GM23338 (cell line): Measurements from ENCODE around the gene PCP2. TPM values are rescaled to one million over a fixed set of nuclear protein-coding genes. Genes with fewer than 3 reads are reported as not detected.

Source experiments
- ATAC-seq: fragments of 200-7000 bp; cut with Tn5 transposase; 3 replicates; pipeline ENCODE4 v1.9.1; 2020
- DNase-seq: peaks from one replicate; pipeline ENCODE4 v3.0.0-alpha.2; 2015; ENCODE audit warnings: low spot score
- H2AFZ ChIP-seq: fragments of 200-600 bp; sonication (generic); 2 replicates; pipeline ENCODE4 v1.8.0; 2016; ENCODE audit warnings: antibody characterized with exemption, mild to moderate bottlenecking, moderate library complexity
- H3F3A ChIP-seq: fragments of 200-600 bp; sonication (generic); replicated peaks from 2 replicates; pipeline ENCODE4 v1.8.0; 2017; ENCODE audit warnings: antibody characterized with exemption, mixed run types, low read depth
- H3K27ac ChIP-seq: fragments of 200-600 bp; sonication (generic); 2 replicates; pipeline ENCODE4 v1.6.1; 2016; ENCODE audit warnings: low read depth
- H3K27me3 ChIP-seq: fragments of 200-600 bp; sonication (generic); 2 replicates; pipeline ENCODE4 v1.8.0; 2016; ENCODE audit warnings: mild to moderate bottlenecking, mixed run types, moderate library complexity; ENCODE audit not compliant: insufficient read depth
- H3K36me3 ChIP-seq: fragments of 200-600 bp; sonication (generic); 2 replicates; pipeline ENCODE4 v1.8.0; 2016; ENCODE audit warnings: mild to moderate bottlenecking; ENCODE audit not compliant: insufficient read depth
- H3K4me1 ChIP-seq: fragments of 200-600 bp; sonication (generic); 2 replicates; pipeline ENCODE4 v1.8.0; 2016; ENCODE audit warnings: mild to moderate bottlenecking, moderate library complexity; ENCODE audit not compliant: insufficient read depth
- H3K4me2 ChIP-seq: fragments of 200-600 bp; sonication (generic); 2 replicates; pipeline ENCODE4 v1.7.1; 2017; ENCODE audit warnings: mixed run types
- H3K4me3 ChIP-seq: fragments of 200-600 bp; sonication (generic); 2 replicates; pipeline ENCODE4 v1.6.1; 2016; ENCODE audit warnings: mixed run types
- H3K79me2 ChIP-seq: fragments of 200-600 bp; sonication (generic); replicated peaks from 2 replicates; pipeline ENCODE4 v1.8.0; 2017; ENCODE audit warnings: mild to moderate bottlenecking; ENCODE audit not compliant: insufficient read depth
- H3K9me2 ChIP-seq: fragments of 200-600 bp; sonication (generic); 2 replicates; pipeline ENCODE4 v1.8.0; 2017; ENCODE audit not compliant: insufficient read depth
- H4K20me1 ChIP-seq: fragments of 200-600 bp; sonication (generic); replicated peaks from 2 replicates; pipeline ENCODE4 v1.8.0; 2017; ENCODE audit warnings: mild to moderate bottlenecking; ENCODE audit not compliant: insufficient read depth
- H3K27ac Mint-ChIP-seq: 2 replicates; pipeline ENCODE4 v1.8.0; 2020; ENCODE audit warnings: inconsistent platforms, mild to moderate bottlenecking, moderate library complexity, mixed read lengths
- H3K27me3 Mint-ChIP-seq: 3 replicates; pipeline ENCODE4 v1.8.0; 2022; ENCODE audit warnings: low read depth, mild to moderate bottlenecking, moderate library complexity, mixed read lengths, inconsistent platforms; ENCODE audit not compliant: insufficient read depth, poor library complexity
- H3K36me3 Mint-ChIP-seq: 3 replicates; pipeline ENCODE4 v1.8.0; 2021; ENCODE audit warnings: low read depth, mild to moderate bottlenecking, inconsistent platforms, moderate library complexity, mixed read lengths
- H3K4me1 Mint-ChIP-seq: 3 replicates; pipeline ENCODE4 v1.8.0; 2020; ENCODE audit warnings: mild to moderate bottlenecking, inconsistent platforms, mixed read lengths
- H3K4me3 Mint-ChIP-seq: 3 replicates; pipeline ENCODE4 v1.8.0; 2021; ENCODE audit warnings: moderate library complexity, mild to moderate bottlenecking, inconsistent platforms, mixed read lengths
- H3K9me3 Mint-ChIP-seq: 3 replicates; pipeline ENCODE4 v1.8.0; 2020; ENCODE audit warnings: moderate library complexity, mild to moderate bottlenecking, inconsistent platforms, mixed read lengths
- CREB1 ChIP-seq: fragments of 250-450 bp; sonication (Bioruptor Pico); IDR thresholded peaks from 2 replicates; pipeline ENCODE4 v1.5.0; 2020; ENCODE audit warnings: low read depth, mild to moderate bottlenecking, moderate library complexity
- EZH2 ChIP-seq: fragments of 200-600 bp; sonication (generic); IDR thresholded peaks from one replicate; pipeline ENCODE4 v1.8.0; 2017; ENCODE audit warnings: antibody characterized with exemption, mild to moderate bottlenecking, low read depth; ENCODE audit not compliant: unreplicated experiment
- EZH2phosphoT487 ChIP-seq: fragments of 200-600 bp; sonication (generic); IDR thresholded peaks from one replicate; pipeline ENCODE4 v1.8.1; 2018; ENCODE audit warnings: antibody characterized with exemption; ENCODE audit not compliant: unreplicated experiment
- JUNB ChIP-seq: IDR thresholded peaks from one replicate; pipeline ENCODE4 v1.6.1; 2016; ENCODE audit warnings: antibody characterized with exemption; ENCODE audit not compliant: unreplicated experiment
- NANOG ChIP-seq: IDR thresholded peaks from 2 replicates; pipeline ENCODE4 v1.6.1; 2016; ENCODE audit warnings: antibody characterized with exemption, borderline replicate concordance
- ZNF114 ChIP-seq: fragments of 250-450 bp; sonication (Bioruptor Pico); IDR thresholded peaks from 2 replicates; pipeline ENCODE4 v1.5.0; 2020; ENCODE audit warnings: mild to moderate bottlenecking, moderate library complexity
- ZNF331 ChIP-seq: fragments of 250-450 bp; sonication (Bioruptor Pico); IDR thresholded peaks from 2 replicates; pipeline ENCODE4 v1.5.0; 2020; ENCODE audit warnings: low read depth, mild to moderate bottlenecking, moderate library complexity
- polyA plus RNA-seq: library from polyadenylated mRNA; unstranded; fragments of >200 nt; fragmentation: Nextera tagmentation; extraction: Ambion mirVana; gene quantifications from 2 replicates; pipeline ENCODE4 v1.2.1, GENCODE V29; 2016
- total RNA-seq: library from RNA; depleted of rRNA; stranded (reverse); fragments of >200 nt; shearing (Covaris generic); gene quantifications from 2 replicates; pipeline ENCODE4 v1.2.3, GENCODE V29; 2014
- TF ChIP-seq, protein P1 (sequence below): IDR thresholded peaks from one replicate; pipeline ENCODE4 v1.6.1; 2018; ENCODE audit warnings: antibody characterized with exemption; ENCODE audit not compliant: unreplicated experiment
- TF ChIP-seq, protein P2 (sequence below): fragments of 250-450 bp; sonication (Bioruptor Pico); IDR thresholded peaks from 2 replicates; pipeline ENCODE4 v1.5.0; 2020; ENCODE audit warnings: mild to moderate bottlenecking, moderate library complexity
- TF ChIP-seq, protein P3 (sequence below): IDR thresholded peaks from 2 replicates; pipeline ENCODE4 v1.6.1; 2016; ENCODE audit warnings: antibody characterized with exemption
- TF ChIP-seq, protein P4 (sequence below), 2 experiments: fragments of 200-600 bp in 1 of 2; sonication (generic) in 1 of 2; conservative IDR thresholded peaks; 2 replicates each; pipeline versions ENCODE4 v1.5.1 to v1.6.1; 2016 to 2017; ENCODE audit warnings: antibody characterized with exemption in 2 of 2, low read depth in 2 of 2, mild to moderate bottlenecking in 2 of 2, moderate library complexity in 1 of 2

PCP2 gene
- total and polyA plus RNA-seq, 2 experiments from 2014 or later: not detected

DNA sequence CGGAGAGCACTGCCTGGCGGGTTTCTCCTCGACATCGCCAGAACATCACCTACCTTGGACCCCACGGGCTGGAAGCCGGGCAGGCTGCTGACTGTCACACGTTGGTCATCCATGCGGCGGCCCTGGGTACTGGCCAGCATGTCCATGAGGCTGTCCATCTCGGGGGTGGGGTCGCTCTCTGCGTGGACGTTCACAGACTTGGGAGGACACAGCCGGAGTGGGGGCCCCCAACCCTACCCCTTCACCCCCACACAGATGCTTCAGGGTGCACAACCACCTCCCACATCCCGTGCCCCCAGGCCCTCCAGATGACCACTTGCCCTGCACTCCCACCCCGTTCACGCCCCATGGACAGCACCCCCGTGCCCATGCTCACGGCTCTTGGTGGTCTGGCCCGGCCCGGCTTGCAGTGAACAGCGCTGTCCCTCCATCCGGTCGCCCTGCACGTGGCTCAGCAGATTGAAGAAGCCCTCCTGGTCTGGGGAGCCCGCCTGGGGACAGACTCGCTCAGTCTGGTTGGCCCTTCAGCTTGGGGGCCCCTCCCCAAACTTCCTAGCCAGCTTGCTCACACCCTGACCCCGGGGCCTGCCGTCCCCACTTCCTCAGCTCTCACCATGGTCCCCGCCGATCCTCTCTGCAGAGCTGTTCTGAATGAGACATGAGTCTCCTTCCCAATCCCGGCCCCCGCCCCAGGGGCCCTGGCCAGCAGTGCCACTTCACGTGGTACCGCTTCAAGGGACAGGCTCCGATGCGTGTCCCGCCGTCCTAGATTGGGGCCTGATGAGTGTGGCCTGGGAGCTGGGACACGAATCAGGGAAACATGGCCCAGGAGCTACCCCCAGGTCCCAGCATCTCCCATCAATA is 947 bp downstream of the PCP2 start (continued):
- TF ChIP-seq EZH2 (no peak), EZH2phosphoT487 (no peak)

DNA sequence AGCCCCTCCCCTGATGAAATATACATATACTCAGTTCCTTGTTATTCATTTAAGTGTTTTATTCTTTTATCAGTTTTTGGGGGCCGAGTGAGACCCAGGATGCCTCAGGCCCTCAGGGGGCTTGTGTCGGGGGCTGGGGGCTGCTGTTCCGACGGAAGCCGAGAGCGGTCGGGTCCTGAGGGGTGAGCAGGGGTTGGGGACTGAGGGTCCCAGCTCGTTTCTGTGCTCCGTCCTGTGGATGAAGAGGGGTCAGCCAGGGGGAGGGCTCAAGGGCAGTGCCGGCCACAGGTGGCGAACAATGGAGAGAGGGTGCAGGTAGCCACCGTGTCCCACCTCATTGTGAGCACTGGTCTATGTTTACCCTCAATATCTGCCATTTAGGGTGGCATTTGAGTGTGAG is 1.9 kb downstream of the PCP2 start:
- no peaks in the 10 kb centered on the region for H3K9me2 ChIP-seq
- H3K4me3 ChIP-seq: no peak overlapping the region
- H3K36me3 ChIP-seq: no peaks in the 10 kb centered on the region
- peaks cover 14% of the 10 kb centered on the region; the same call in 1 of the 2 replicates for H3K4me1 ChIP-seq
- DNase-seq (no peak), ATAC-seq (no peak)
- Mint-ChIP-seq H3K9me3 (no peaks in the 10 kb centered on the region; the same call in 1 of the 3 replicates), H3K27me3 (peaks cover 25% of the 10 kb centered on the region), H3K27ac (no peak overlapping the region), H3K36me3 (peaks cover 5% of the 10 kb centered on the region; the same call in 2 of the 3 replicates), H3K4me3 (peak overlapping the region; percentile 27; the same call in 1 of the 3 replicates), H3K4me1 (peaks cover 16% of the 10 kb centered on the region)
- H2AFZ ChIP-seq: no peak overlapping the region
- H3K4me2 ChIP-seq: no peak overlapping the region
- H3F3A ChIP-seq: no peaks in the 10 kb centered on the region
- H3K79me2 ChIP-seq: peaks cover 41% of the 10 kb centered on the region
- peaks cover 23% of the 10 kb centered on the region for H3K27me3 ChIP-seq
- peaks cover 8% of the 10 kb centered on the region for H4K20me1 ChIP-seq
- H3K27ac ChIP-seq: no peak overlapping the region
- TF ChIP-seq, protein P1, sequence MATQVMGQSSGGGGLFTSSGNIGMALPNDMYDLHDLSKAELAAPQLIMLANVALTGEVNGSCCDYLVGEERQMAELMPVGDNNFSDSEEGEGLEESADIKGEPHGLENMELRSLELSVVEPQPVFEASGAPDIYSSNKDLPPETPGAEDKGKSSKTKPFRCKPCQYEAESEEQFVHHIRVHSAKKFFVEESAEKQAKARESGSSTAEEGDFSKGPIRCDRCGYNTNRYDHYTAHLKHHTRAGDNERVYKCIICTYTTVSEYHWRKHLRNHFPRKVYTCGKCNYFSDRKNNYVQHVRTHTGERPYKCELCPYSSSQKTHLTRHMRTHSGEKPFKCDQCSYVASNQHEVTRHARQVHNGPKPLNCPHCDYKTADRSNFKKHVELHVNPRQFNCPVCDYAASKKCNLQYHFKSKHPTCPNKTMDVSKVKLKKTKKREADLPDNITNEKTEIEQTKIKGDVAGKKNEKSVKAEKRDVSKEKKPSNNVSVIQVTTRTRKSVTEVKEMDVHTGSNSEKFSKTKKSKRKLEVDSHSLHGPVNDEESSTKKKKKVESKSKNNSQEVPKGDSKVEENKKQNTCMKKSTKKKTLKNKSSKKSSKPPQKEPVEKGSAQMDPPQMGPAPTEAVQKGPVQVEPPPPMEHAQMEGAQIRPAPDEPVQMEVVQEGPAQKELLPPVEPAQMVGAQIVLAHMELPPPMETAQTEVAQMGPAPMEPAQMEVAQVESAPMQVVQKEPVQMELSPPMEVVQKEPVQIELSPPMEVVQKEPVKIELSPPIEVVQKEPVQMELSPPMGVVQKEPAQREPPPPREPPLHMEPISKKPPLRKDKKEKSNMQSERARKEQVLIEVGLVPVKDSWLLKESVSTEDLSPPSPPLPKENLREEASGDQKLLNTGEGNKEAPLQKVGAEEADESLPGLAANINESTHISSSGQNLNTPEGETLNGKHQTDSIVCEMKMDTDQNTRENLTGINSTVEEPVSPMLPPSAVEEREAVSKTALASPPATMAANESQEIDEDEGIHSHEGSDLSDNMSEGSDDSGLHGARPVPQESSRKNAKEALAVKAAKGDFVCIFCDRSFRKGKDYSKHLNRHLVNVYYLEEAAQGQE: no peak
- TF ChIP-seq ZNF331 (CRISPR knock-in tag): no peak
- TF ChIP-seq CREB1 (CRISPR knock-in tag): no peak
- no peak for TF ChIP-seq ZNF114 (CRISPR knock-in tag)
- TF ChIP-seq NANOG: no peak
- TF ChIP-seq, protein P2, sequence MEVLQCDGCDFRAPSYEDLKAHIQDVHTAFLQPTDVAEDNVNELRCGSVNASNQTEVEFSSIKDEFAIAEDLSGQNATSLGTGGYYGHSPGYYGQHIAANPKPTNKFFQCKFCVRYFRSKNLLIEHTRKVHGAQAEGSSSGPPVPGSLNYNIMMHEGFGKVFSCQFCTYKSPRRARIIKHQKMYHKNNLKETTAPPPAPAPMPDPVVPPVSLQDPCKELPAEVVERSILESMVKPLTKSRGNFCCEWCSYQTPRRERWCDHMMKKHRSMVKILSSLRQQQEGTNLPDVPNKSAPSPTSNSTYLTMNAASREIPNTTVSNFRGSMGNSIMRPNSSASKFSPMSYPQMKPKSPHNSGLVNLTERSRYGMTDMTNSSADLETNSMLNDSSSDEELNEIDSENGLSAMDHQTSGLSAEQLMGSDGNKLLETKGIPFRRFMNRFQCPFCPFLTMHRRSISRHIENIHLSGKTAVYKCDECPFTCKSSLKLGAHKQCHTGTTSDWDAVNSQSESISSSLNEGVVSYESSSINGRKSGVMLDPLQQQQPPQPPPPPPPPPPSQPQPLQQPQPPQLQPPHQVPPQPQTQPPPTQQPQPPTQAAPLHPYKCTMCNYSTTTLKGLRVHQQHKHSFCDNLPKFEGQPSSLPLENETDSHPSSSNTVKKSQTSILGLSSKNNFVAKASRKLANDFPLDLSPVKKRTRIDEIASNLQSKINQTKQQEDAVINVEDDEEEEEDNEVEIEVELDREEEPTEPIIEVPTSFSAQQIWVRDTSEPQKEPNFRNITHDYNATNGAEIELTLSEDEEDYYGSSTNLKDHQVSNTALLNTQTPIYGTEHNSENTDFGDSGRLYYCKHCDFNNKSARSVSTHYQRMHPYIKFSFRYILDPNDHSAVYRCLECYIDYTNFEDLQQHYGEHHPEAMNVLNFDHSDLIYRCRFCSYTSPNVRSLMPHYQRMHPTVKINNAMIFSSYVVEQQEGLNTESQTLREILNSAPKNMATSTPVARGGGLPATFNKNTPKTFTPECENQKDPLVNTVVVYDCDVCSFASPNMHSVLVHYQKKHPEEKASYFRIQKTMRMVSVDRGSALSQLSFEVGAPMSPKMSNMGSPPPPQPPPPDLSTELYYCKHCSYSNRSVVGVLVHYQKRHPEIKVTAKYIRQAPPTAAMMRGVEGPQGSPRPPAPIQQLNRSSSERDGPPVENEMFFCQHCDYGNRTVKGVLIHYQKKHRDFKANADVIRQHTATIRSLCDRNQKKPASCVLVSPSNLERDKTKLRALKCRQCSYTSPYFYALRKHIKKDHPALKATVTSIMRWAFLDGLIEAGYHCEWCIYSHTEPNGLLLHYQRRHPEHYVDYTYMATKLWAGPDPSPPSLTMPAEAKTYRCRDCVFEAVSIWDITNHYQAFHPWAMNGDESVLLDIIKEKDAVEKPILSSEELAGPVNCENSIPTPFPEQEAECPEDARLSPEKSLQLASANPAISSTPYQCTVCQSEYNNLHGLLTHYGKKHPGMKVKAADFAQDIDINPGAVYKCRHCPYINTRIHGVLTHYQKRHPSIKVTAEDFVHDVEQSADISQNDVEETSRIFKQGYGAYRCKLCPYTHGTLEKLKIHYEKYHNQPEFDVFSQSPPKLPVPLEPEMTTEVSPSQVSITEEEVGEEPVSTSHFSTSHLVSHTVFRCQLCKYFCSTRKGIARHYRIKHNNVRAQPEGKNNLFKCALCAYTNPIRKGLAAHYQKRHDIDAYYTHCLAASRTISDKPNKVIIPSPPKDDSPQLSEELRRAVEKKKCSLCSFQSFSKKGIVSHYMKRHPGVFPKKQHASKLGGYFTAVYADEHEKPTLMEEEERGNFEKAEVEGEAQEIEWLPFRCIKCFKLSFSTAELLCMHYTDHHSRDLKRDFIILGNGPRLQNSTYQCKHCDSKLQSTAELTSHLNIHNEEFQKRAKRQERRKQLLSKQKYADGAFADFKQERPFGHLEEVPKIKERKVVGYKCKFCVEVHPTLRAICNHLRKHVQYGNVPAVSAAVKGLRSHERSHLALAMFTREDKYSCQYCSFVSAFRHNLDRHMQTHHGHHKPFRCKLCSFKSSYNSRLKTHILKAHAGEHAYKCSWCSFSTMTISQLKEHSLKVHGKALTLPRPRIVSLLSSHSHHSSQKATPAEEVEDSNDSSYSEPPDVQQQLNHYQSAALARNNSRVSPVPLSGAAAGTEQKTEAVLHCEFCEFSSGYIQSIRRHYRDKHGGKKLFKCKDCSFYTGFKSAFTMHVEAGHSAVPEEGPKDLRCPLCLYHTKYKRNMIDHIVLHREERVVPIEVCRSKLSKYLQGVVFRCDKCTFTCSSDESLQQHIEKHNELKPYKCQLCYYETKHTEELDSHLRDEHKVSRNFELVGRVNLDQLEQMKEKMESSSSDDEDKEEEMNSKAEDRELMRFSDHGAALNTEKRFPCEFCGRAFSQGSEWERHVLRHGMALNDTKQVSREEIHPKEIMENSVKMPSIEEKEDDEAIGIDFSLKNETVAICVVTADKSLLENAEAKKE: no peak
- TF ChIP-seq EZH2phosphoT487: no peak
- TF ChIP-seq, protein P3, sequence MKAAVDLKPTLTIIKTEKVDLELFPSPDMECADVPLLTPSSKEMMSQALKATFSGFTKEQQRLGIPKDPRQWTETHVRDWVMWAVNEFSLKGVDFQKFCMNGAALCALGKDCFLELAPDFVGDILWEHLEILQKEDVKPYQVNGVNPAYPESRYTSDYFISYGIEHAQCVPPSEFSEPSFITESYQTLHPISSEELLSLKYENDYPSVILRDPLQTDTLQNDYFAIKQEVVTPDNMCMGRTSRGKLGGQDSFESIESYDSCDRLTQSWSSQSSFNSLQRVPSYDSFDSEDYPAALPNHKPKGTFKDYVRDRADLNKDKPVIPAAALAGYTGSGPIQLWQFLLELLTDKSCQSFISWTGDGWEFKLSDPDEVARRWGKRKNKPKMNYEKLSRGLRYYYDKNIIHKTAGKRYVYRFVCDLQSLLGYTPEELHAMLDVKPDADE: no peak
- no peak for TF ChIP-seq JUNB
- TF ChIP-seq, protein P4, sequence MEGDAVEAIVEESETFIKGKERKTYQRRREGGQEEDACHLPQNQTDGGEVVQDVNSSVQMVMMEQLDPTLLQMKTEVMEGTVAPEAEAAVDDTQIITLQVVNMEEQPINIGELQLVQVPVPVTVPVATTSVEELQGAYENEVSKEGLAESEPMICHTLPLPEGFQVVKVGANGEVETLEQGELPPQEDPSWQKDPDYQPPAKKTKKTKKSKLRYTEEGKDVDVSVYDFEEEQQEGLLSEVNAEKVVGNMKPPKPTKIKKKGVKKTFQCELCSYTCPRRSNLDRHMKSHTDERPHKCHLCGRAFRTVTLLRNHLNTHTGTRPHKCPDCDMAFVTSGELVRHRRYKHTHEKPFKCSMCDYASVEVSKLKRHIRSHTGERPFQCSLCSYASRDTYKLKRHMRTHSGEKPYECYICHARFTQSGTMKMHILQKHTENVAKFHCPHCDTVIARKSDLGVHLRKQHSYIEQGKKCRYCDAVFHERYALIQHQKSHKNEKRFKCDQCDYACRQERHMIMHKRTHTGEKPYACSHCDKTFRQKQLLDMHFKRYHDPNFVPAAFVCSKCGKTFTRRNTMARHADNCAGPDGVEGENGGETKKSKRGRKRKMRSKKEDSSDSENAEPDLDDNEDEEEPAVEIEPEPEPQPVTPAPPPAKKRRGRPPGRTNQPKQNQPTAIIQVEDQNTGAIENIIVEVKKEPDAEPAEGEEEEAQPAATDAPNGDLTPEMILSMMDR (conservative IDR thresholded peaks at IDR 0.05; ENCODE audit: low read depth in 2 of 2): no peak
